GM10248 (cell line): ENCODE measurements around the gene MAP3K8.

Source experiments
- CTCF ChIA-PET: fragments of 300-600 bp; sonication (Branson Sonifier 250); formaldehyde crosslinking; extraction: SDS; loops from one replicate; lab custom pipeline; 2021; ENCODE audit warnings: antibody characterized with exemption; lab: Yijun Ruan, JAX
- POLR2A ChIA-PET: fragments of 350-650 bp; sonication (Branson Sonifier 250); formaldehyde crosslinking; extraction: SDS; loops from one replicate; lab custom pipeline; 2020; ENCODE audit warnings: antibody characterized with exemption; lab: Yijun Ruan, JAX
- DNase-seq: peaks from one replicate; pipeline ENCODE4 v3.0.0; 2012; ENCODE audit errors: extremely low spot score
- TF ChIP-seq, protein P1 (sequence below): IDR thresholded peaks from 2 replicates; pipeline ENCODE4 v1.5.1; 2012; ENCODE audit warnings: mild to moderate bottlenecking, low read depth; ENCODE audit errors: extremely low read depth, missing control alignments, control extremely low read depth

The MAP3K8 gene

DNA sequence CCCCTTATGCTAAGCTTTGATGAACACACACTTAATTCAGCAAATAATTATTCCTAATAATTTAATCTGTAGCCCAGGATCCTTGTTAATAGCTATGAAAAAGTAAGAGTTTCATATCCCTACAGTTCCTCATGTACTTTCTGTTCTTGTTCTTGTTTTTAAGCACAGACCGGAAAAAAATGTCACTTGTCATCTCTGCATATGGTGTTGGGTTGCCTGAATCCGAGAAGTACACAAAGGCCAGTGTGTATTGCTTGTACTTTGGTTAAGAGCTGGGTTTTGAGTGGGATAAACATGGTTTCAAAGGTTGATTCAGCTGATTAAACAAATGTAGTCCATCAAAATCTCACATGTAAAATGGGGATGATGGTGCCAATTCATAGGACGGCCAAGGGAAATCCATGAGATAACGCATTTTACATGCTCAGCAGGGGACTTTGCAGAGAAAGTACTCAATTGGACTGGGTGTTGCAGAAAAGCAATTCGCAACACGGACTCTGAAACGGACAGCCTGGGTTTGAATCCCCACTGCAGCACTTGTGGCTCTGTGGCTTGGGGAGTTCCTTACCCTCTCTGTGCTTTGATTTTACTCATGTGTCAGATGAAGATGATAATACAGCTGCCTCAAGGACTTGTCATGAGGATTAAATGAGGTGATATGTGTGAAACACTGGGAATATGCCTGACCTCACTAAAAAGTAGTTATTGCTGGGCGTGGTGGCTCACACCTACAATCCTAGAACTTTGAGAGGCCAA is 71.7 kb downstream of the MAP3K8 start:
- no peak for DNase-seq
- TF ChIP-seq, protein P1, sequence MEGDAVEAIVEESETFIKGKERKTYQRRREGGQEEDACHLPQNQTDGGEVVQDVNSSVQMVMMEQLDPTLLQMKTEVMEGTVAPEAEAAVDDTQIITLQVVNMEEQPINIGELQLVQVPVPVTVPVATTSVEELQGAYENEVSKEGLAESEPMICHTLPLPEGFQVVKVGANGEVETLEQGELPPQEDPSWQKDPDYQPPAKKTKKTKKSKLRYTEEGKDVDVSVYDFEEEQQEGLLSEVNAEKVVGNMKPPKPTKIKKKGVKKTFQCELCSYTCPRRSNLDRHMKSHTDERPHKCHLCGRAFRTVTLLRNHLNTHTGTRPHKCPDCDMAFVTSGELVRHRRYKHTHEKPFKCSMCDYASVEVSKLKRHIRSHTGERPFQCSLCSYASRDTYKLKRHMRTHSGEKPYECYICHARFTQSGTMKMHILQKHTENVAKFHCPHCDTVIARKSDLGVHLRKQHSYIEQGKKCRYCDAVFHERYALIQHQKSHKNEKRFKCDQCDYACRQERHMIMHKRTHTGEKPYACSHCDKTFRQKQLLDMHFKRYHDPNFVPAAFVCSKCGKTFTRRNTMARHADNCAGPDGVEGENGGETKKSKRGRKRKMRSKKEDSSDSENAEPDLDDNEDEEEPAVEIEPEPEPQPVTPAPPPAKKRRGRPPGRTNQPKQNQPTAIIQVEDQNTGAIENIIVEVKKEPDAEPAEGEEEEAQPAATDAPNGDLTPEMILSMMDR = no peak
- CTCF ChIA-PET = interaction anchor here (0.8 to 1.5 kb wide), 9 partner anchors 12 to 113 kb away, joined by 3 read pairs; no protein-coding TSS in a partner anchor
- POLR2A ChIA-PET = no interaction called here

DNA sequence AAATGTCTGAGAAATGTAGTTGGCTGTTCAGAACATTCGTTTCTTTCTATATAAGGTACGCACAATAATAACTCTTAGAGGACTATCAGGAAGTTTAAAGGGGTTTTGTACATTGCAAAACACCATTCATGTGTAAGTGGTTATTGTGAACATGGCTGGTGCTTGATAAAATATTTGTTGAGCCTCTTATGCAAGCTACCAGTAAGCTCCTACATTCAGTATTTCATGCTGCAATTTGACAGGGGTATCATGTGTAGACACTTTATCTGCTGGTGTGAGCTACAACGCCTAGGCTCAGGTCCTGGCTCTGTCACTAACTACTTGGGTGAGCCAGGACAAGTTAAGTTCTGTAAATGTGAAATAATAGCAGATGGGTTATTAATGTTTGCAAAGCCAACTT is 75.5 kb downstream of the MAP3K8 start:
- no peak for DNase-seq
- ChIA-PET CTCF (interaction anchor here (0.8 to 5.1 kb wide), 6 partner anchors 9 to 80 kb away, joined by 3 to 27 read pairs (median 4); no protein-coding TSS in a partner anchor), POLR2A (no interaction called here)
- TF ChIP-seq, protein P1 = no peak

DNA sequence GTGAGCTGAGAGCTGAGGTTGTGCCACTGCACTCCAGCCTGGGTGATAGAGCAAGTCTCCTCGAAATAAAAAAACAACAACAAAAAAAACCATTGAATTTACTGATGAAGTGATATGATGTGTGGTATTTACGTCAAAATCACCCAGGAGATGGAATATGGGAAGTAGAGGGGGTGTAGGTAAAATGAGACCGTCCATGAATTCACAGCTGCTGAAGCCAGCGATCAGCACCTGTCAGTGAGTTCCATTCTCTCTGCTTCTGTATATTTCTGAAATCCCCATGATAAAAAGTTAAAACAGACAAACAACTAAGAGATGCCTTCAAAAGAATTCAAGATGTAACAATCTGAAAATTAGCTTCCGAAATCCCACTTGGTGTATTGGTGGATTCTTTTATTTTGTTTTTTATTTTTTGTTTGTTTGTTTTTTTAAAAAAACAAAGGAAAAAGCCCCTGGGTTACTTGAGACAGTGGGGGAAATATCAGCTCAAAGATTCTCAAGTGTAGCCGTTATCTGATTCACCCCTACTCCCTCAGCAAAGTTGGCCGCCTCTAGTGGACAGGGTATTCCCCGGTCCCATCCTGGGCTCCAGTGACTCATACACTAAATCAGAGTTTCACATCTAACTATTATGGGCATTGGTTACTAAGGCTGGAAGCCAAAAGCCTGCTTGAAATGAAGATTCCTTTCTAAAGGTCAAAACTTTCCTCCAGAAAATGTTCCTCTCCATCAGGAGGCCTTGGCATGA is 76.4 kb downstream of the MAP3K8 start:
- TF ChIP-seq, protein P1 = no peak
- DNase-seq = peak; percentile 68
- ChIA-PET POLR2A (interaction anchor here (0.7 kb wide), 1 partner anchor 77 kb away, joined by 3 read pairs; the partner anchor contains the start of gene MAP3K8), CTCF (interaction anchor here (0.8 to 5.1 kb wide), 9 partner anchors 9 to 80 kb away, joined by 3 to 27 read pairs (median 5); no protein-coding TSS in a partner anchor)

DNA sequence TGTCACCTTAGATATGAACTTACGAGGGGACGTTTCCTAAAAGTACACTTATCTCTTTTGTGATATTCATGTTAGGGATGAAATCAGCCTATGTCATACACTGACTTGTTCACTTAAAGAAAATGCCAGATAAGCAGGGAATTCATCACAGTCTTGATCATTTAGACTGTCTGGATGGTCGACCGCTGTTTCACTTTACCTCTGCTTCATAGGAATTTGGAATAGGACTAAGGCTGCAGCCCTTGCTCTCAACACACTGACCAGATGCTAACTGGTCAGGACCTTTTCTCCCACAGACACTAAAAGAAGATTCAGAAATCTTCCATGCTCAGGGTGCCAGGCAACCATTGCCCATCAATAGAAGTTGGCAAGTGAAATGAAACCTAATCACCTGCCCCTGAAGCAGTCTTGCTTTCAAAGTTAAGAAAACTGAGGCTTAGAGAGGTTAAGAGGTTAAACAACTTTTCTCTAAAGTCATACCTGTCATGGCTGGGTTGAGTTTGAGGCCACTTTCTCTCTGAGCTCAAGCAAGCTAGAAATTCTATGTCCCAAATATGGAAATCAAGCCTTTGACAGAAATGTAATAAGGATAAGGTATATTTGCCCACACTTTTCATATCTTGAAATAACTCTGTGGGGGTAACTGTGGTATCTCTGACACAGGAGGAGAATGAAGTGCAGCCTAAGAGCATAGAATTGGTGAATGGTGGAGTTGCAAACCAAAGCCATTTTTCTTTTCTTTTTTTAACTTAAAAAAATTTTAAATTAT is 77.1 kb downstream of the MAP3K8 start:
- TF ChIP-seq, protein P1 = no peak
- no peak for DNase-seq
- CTCF ChIA-PET = interaction anchor here (0.6 to 5.1 kb wide), 13 partner anchors 9 to 723 kb away, joined by 3 to 27 read pairs (median 5); no protein-coding TSS in a partner anchor
- POLR2A ChIA-PET = interaction anchor here (0.7 to 1.3 kb wide), 2 partner anchors 10 to 77 kb away, joined by 3 read pairs; partner anchors contain the start of gene MAP3K8
